ENCODE measurements around the gene STOML3. TPM values are rescaled to one million over a fixed set of nuclear protein-coding genes. Genes with fewer than 3 reads are reported as not detected.

The STOML3 gene
- total RNA-seq, 4 donors from 2014 or later = 0.27 to 0.35 (median 0.29) TPM; not detected in 1

DNA sequence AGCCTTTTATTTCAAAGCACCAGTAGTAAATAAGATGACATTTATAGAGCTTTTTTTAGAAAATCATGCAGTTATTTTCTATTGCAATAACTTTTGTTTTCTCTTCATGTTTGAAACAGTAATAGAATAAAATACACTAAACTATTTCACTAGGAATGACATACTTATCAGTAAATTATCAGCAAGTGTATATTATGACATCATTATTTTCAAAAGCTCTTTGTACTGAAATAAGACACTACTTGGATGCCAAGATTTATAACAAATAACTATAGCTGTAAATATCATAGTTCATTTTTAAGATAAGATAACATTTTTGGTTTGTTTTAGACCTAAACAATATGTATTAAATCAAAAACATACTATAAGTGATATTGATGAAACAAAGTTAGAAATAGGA is 56.8 kb downstream of the STOML3 start:
- TF ChIP-seq POLR2A (IDR thresholded peaks at IDR 0.05) = no peak
- TF ChIP-seq, protein P1, sequence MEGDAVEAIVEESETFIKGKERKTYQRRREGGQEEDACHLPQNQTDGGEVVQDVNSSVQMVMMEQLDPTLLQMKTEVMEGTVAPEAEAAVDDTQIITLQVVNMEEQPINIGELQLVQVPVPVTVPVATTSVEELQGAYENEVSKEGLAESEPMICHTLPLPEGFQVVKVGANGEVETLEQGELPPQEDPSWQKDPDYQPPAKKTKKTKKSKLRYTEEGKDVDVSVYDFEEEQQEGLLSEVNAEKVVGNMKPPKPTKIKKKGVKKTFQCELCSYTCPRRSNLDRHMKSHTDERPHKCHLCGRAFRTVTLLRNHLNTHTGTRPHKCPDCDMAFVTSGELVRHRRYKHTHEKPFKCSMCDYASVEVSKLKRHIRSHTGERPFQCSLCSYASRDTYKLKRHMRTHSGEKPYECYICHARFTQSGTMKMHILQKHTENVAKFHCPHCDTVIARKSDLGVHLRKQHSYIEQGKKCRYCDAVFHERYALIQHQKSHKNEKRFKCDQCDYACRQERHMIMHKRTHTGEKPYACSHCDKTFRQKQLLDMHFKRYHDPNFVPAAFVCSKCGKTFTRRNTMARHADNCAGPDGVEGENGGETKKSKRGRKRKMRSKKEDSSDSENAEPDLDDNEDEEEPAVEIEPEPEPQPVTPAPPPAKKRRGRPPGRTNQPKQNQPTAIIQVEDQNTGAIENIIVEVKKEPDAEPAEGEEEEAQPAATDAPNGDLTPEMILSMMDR (IDR thresholded peaks at IDR 0.05) = no peak
- no peaks in the 10 kb centered on the region for H3K9me3 ChIP-seq
- no peaks in the 10 kb centered on the region for H3K4me1 ChIP-seq
- no peak for DNase-seq
- H3K27ac ChIP-seq = no peak overlapping the region
- no peaks in the 10 kb centered on the region for H3K36me3 ChIP-seq
- intact Hi-C loops (cut with DNase I; ENCODE audit: low total_unique reads) = no loop called here
- H3K4me3 ChIP-seq = no peak overlapping the region
- peaks cover 0 to 3% of the 10 kb centered on the region in 2 donors for H3K27me3 ChIP-seq

DNA sequence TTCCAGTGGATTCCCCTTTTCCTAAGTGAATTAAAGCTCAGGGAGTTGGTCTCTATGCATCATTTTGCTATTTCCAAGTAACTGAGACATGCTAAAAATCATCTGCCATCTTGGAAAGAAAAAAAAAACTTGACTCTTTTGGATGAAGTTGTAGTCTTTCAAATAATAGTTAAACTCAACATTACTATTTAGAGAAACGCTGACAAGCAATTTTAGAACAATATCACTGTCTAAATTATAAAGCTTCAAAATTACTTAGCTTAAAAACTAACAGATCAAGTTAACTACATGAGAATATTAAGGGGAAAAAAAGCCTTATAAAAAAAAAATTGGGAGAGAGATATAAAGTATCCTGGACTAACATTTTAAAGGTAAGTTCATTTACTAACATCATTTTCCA is 68.5 kb downstream of the STOML3 start:
- H3K4me1 ChIP-seq = no peaks in the 10 kb centered on the region
- no peak overlapping the region for H3K27ac ChIP-seq
- no peaks in the 10 kb centered on the region for H3K9me3 ChIP-seq
- DNase-seq = no peak
- H3K27me3 ChIP-seq = no peaks in the 10 kb centered on the region
- TF ChIP-seq, protein P1 (IDR thresholded peaks at IDR 0.05) = no peak
- TF ChIP-seq POLR2A (IDR thresholded peaks at IDR 0.05) = no peak
- no peaks in the 10 kb centered on the region for H3K36me3 ChIP-seq
- no peak overlapping the region for H3K4me3 ChIP-seq
- intact Hi-C loops (cut with DNase I; ENCODE audit: low total_unique reads) = no loop called here

DNA sequence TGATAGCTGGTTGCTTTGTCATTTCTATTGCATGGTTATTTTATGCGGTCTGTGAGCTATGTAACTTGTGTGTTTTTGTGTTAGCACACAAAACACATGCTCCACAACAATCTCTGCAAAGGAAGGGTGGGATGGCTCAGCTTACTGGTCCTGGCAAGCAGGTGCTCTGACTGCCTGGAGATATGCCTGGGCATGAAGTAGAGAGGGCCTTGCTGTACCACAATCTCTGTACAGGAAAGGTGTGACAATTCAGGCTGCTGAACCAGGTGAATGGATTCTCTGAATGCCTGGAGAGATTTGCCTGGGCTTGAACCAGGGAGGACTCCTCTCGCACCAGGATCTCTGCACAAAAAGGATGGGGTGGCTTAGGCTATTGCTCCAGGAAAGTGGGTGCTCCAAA is 69.5 kb downstream of the STOML3 start:
- Histone ChIP-seq H3K4me3 (no peak overlapping the region), H3K27me3 (no peaks in the 10 kb centered on the region), H3K9me3 (no peaks in the 10 kb centered on the region), H3K27ac (no peak overlapping the region), H3K36me3 (no peaks in the 10 kb centered on the region), H3K4me1 (no peaks in the 10 kb centered on the region)
- no peak for TF ChIP-seq POLR2A (IDR thresholded peaks at IDR 0.05)
- TF ChIP-seq, protein P1 (IDR thresholded peaks at IDR 0.05) = no peak
- intact Hi-C loops (cut with DNase I; ENCODE audit: low total_unique reads) = no loop called here
- no peak for DNase-seq

Other genes starting within 250 kb of the STOML3 start
- 10 to 100 TPM in 3 of 4 donors, 1 to 10 TPM in 1; 3.8 to 47.3 (median 21.1) TPM for gene PROSER1, start 47.3 kb upstream of the STOML3 start, total RNA-seq
- gene NHLRC3, start 47.6 kb upstream of the STOML3 start, total RNA-seq = 10 to 100 TPM; 13.8 to 59.0 (median 26.6) TPM